ACHN (cell line): ENCODE data around the gene C8A.

Experiments
- DNase-seq: peaks from one replicate; pipeline ENCODE4 v3.0.0-alpha.2; 2015
- in situ Hi-C: cut with HindIII; loops from 2 replicates; pipeline ENCODE4 v1.10.0; 2017; ENCODE audit warnings: low sequenced_read_pairs, low pct_ligation_motif_present, low pct_unique_long_range_greater_than_20kb

The C8A gene

GRCh38 chr1:56868761-56869160 lies 14.2 kb downstream of the C8A start:
- in situ Hi-C loops = no loop called here
- no peak for DNase-seq

DNA sequence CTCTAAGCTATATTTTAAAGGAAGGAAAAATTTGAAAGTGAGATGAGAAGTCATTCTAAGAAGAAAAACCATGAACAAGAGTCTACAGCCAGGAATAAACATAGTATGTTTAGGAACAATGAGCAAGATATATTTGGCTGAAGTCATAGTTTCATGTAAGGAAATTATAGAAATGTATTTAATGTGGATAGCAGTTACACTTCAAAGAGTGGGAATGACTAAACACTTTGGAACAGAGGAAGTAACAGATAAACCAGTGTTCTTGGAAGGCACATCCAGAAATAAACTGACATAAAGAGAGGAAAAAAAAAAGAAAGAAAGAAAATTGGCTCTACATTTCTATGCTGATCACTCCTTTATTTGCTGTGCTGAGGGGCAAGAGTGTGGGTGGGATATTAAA lies 18.0 kb downstream of the C8A start:
- DNase-seq = no peak
- in situ Hi-C loops = no loop called here

DNA sequence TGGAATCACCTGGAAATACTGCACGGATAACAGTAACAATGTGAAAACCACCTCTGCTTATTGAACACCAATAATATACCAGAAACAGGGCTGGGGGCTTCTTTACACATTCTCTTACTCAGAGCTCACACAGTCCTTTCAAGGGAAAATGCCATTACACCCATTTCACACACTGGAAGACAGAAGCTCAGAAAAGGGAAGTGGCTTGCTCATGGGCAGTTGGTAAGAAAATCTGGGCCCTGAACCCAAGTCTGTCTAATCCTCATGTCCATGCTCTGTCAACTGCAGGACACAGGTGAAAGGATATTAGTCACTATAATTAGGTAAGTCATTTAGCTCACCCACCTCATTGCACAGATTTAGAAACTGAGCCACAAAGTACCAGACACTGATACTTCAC lies 18.6 kb downstream of the C8A start:
- in situ Hi-C loops = no loop called here
- no peak for DNase-seq

- no peak for DNase-seq
- in situ Hi-C loops = no loop called here
These were observed 20.1 kb downstream of the C8A start for GRCh38 chr1:56874689-56875088.

- in situ Hi-C loops = no loop called here
- no peak for DNase-seq
These were observed 23.4 kb downstream of the C8A start for GRCh38 chr1:56877973-56878372.

GRCh38 chr1:56880774-56881173 lies 26.2 kb downstream of the C8A start:
- in situ Hi-C loops = no loop called here
- no peak for DNase-seq

DNA sequence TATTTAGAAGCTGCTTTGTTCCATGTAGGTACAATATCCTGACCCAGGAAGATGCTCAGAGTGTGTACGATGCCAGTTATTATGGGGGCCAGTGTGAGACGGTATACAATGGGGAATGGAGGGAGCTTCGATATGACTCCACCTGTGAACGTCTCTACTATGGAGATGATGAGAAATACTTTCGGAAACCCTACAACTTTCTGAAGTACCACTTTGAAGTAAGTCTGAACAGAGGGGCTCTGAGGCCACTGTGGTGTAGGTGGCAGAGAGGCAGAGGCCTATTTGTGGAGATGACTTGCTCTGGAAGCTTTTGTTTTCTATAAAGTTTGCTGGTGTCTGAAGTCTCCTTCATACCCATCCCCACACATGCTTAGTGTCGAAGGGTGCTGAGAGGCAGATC lies 26.8 kb downstream of the C8A start:
- in situ Hi-C loops = no loop called here
- DNase-seq = no peak

GRCh38 chr1:56890229-56890628 lies 35.6 kb downstream of the C8A start:
- DNase-seq = no peak
- in situ Hi-C loops = no loop called here

DNA sequence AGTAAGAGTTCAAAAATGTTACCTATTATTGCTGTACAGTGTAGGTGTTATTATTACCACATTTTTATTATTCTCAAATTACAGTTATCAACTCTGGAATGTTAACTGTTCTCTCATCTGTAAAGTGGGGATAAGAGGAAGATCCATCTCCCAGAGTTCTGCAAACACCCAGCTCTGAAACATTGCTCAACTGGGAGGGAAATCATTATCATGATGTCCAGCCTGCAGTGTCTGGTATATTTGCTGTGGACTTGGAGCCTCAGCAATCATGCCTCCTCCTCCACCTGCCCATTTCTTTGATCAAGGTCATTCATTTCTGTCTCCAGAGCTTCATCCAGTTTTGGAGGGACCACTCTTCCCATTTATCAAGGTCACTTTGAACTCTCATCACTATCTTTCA lies 39.4 kb downstream of the C8A start:
- in situ Hi-C loops = no loop called here

DNA sequence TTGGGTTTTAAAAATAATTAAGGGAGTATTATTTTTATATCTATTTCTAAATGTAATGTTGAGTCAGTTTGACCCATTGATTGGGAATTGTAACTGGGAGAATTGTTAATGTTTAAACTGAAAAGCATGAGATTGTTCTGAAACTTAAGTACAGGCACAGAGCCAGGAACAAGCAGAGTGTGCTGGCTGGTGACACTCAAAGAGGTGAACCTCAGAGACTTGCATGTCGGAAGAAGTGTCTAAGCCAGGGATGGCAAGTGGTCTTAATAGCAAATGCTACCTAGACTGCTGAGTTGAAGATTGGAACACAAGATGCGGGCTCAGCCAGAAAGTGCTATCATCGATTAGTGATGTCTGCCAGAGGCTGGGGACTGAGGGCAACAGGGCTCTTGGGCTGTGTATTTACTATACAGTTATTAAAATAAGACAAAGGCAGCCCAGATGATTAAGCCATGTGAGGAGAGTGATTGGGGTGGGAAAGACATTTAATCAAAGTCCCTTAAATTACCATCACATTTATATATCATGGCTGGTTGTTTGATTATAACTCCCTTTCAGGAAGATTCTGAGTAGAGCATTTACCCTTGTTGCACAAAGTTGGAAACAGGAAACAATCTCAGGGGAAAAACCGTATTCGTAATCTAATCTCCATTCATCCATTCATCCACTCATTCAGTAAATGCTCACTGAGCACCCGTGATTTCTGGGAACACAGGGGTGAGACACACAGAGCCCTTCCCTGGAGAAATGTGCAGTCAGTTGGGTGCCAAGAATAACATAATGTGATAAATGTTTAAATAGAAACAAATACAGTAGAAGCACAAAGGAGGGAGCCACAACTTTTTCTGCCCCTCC lies 42.8 kb downstream of the C8A start:
- in situ Hi-C loops = no loop called here
- DNase-seq = no peak

More for the DNA sequence above, 39.4 kb downstream of the C8A start:
- no peak for DNase-seq

DNA sequence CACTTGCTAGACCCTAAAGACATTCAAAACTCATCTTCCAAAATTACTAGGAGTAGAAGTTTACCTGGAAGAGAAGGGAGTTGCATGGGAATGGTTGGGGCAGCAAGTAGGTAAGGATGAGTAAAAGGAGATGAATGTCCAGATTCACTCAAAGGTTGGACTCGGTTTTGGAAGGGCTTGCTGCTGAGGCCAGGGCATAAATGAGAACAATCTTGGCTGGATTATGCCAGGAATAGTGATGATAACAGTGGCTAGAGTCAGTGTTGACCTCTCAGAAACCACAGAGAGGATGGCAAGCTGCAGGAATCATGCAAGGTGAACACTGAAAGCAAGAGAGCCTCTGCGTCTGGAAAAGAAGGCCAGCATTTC lies 43.4 kb downstream of the C8A start:
- DNase-seq = no peak
- in situ Hi-C loops = no loop called here

GRCh38 chr1:56898879-56899278 lies 44.3 kb downstream of the C8A start:
- in situ Hi-C loops = no loop called here
- DNase-seq = no peak

- no peak for DNase-seq
- in situ Hi-C loops = no loop called here
These were observed 47.1 kb downstream of the C8A start for GRCh38 chr1:56901716-56902115.

GRCh38 chr1:56903778-56904177 lies 49.2 kb downstream of the C8A start:
- in situ Hi-C loops = no loop called here
- no peak for DNase-seq

DNA sequence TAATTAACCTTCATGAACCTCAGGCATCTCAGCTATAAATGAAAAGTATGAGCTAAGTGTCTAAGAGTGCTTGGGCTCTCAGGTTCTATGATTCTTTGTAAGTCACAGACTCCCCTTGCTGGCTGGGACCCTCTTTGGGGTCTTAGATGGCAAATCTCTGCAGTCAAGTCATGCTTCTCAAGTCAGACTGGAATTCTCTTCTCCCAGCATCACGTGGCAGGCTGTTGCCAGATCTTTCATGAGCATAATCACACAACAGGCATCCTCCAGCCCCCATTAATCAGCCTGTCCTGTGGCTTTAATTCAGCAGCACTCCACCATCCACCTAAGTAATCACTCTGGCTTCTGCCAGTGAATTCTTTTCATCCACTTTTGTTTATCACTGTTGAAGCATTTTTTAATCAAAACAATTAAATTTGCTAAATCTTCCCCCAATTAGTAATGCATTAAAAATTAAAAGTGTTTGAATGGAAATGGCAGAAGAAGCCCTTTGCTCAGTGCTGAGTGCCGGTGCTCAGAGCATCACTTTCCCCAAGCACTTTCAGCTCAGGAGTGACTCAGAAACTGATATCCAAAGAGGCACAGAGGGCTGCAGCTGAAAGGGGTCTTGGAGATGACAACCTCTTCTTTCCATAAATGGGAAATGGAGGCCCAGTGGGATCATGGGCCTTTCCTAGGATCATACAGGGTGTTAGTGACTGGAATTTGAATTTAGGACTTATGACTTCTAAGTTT lies 50.2 kb downstream of the C8A start:
- DNase-seq = no peak
- in situ Hi-C loops = no loop called here

GRCh38 chr1:56905667-56906066 lies 51.1 kb downstream of the C8A start:
- in situ Hi-C loops = no loop called here
- DNase-seq = no peak

GRCh38 chr1:56908619-56909221 lies 54.1 kb downstream of the C8A start:
- in situ Hi-C loops = no loop called here

DNA sequence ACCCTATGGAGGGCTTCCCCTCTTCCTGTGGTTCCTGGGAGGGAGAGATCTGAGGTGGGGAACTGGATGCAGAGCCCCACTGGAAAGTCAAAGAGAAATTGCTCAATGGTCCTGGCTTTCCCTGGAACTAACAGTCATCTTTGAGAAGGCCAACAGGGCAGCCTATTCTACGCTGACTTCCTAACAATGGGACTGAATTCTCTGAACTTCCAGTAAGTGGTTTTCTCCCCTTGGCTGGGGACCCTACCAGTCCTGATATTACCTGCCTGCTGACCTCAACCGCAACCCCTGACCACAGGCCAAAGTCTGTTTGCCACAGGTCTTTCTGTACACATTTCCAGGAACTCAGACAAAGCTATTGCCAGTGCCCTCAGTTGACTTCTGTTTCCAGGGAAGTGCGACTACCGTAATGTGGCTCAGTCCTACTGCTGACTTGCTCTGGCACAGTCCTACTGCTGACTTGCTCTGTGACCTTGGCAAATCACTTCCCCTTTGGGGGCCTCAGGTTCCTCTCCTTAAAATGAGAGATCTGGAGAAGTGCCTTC lies 55.9 kb downstream of the C8A start:
- in situ Hi-C loops = no loop called here
- DNase-seq = no peak

More at GRCh38 chr1:56908619-56909221, 54.1 kb downstream of the C8A start:
- DNase-seq = no peak
